HUES6 (cell line): ENCODE results near the gene MAPK13.
"Not testable (repeated sequence)": the region's sequence is repeated elsewhere in the genome, so short reads cannot be mapped to it uniquely, and the experiment has no call there.

Source experiments
- H3K27ac ChIP-seq: 2 replicates; pipeline ENCODE4 v1.7.0; 2013; ENCODE audit warnings: low read depth, mild to moderate bottlenecking, low read length, inconsistent platforms
- H3K27me3 ChIP-seq: 2 replicates; pipeline ENCODE4 v1.6.1; 2013; ENCODE audit warnings: low read length; ENCODE audit not compliant: control insufficient read depth, insufficient read depth
- H3K36me3 ChIP-seq: 2 replicates; pipeline ENCODE4 v1.6.1; 2013; ENCODE audit warnings: low read length; ENCODE audit not compliant: control insufficient read depth, insufficient read depth
- H3K4me1 ChIP-seq: 2 replicates; pipeline ENCODE4 v1.6.1; 2013; ENCODE audit warnings: low read length; ENCODE audit not compliant: control insufficient read depth, insufficient read depth
- H3K4me3 ChIP-seq: 2 replicates; pipeline ENCODE4 v1.5.1; 2013; ENCODE audit warnings: low read depth, low read length
- H3K9ac ChIP-seq: one replicate; pipeline ENCODE4 v1.6.1; 2013; ENCODE audit warnings: mild to moderate bottlenecking, low read length
- H3K9me3 ChIP-seq: 2 replicates; pipeline ENCODE4 v1.6.1; 2013; ENCODE audit warnings: low read depth, low read length; ENCODE audit not compliant: control insufficient read depth, insufficient read depth

Gene MAPK13

DNA sequence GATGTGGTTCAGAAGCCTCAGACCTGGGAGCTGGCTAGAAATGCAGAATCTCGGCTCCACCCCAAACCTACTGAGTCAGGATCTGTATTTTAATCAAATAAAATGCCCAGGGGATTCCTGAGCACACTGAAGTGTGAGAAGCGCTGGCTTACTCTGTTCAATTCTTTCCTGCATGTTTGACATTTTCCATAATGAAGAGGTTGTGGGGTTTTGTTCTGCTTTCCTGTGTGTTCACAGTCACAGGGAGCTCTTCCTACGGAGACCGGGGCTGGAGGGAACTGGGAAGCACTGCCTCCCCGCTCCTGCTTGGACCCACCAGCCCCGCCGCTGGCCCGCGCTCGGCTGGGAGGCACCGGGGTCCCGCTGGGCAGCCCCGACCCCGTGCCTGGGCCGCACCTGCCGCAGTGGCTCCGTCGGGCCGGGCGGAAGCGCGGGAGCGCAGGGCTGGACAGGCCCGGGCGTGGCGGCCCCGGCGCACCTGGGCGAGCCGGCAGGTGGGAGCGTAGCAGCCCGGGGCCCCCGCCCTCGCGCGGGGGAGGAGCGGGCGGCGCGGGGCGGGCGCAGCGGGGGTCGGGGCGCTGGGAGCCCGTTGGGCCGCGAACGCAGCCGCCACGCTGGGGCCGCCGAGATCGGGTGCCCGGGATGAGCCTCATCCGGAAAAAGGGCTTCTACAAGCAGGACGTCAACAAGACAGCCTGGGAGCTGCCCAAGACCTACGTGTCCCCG is at the start of gene MAPK13:
TSS of gene MAPK13 (plus strand) at position 573 of the 726 bp plus-strand sequence. CDS start at position 643, 70 bp downstream.
- H3K9ac ChIP-seq, result peak within 1 kb of the TSS; percentile 35
- H3K27ac ChIP-seq, result no peak within 1 kb of the TSS
- peaks cover 34% of the 10 kb centered on the region for H3K4me1 ChIP-seq
- H3K9me3 ChIP-seq, result no peaks in the 10 kb centered on the region
- H3K27me3 ChIP-seq, result peaks cover 11% of the 10 kb centered on the region
- peak within 1 kb of the TSS; percentile 53 for H3K4me3 ChIP-seq
- H3K36me3 ChIP-seq, result no peaks in the 10 kb centered on the region

DNA sequence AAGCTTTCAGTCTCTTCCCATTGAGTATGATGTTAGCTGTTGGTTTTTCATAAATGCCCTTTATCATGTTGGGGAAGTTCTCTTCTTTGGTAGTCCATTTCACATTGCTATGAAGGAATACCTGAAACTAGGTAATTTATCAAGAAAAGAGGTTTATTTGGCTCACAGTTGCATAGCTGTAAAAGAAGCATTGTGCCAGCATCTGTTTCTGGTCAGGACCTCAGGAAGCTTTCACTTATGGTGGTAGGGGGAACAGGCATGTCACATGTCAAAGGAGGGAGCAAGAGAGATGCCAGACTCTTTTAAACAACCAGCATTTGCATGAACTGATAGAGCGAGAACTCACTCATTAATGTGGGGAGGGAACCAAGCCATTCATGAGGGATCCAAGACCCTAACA is 48.0 kb upstream of the MAPK13 start:
- no peaks in the 10 kb centered on the region for H3K27me3 ChIP-seq
- peaks cover 19% of the 10 kb centered on the region; the same call in 1 of the 2 replicates for H3K9me3 ChIP-seq
- no peak overlapping the region for H3K27ac ChIP-seq
- H3K4me3 ChIP-seq, result no peak overlapping the region
- H3K36me3 ChIP-seq, result peaks cover 68% of the 10 kb centered on the region
- H3K9ac ChIP-seq, result no peak overlapping the region
- no peaks in the 10 kb centered on the region for H3K4me1 ChIP-seq

DNA sequence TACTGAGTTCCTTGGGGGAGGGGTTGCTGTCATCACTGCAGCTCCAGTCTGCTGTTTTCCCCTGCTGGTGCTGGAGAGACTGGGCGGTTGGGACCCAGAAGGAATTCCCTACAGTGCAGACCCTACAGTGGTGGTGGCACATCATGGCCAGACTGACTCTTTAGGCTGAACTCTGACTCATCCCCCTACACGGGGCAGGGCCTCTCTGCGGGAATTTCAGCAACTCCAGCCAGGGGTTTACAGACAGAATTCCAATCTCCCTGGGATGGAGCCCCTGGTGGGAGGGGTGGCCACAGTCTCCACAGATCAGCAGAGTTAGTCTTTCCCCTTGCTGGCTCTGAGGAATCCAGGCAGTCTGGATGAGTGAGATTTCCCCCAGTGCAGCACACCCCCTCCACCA is 46.9 kb upstream of the MAPK13 start:
- no peaks in the 10 kb centered on the region for H3K27me3 ChIP-seq
- no peak overlapping the region for H3K4me3 ChIP-seq
- H3K36me3 ChIP-seq, result peaks cover 58% of the 10 kb centered on the region
- H3K9ac ChIP-seq, result no peak overlapping the region
- H3K27ac ChIP-seq, result no peak overlapping the region
- H3K4me1 ChIP-seq, result no peaks in the 10 kb centered on the region
- peaks cover 19% of the 10 kb centered on the region; the same call in 1 of the 2 replicates for H3K9me3 ChIP-seq

DNA sequence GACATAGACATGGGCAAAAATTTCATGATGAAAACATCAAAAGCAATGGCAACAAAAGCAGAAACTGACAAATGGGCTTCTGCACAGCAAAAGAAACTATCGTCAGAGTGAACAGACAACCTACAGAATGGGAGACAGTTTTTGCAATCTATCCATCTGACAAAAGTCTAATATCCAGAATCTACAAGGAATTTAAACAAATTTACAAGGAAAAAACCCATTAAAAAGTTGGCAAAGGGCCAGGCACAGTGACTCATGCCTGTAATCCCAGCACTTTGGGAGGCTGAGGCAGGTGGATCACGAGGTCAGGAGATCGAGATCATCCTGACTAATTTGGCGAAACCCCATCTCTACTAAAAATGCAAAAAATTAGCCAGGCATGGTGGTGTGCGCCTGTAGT is 42.1 kb upstream of the MAPK13 start:
- H3K27ac ChIP-seq, H3K9me3 ChIP-seq, H3K4me3 ChIP-seq, H3K27me3 ChIP-seq, H3K9ac ChIP-seq, H3K4me1 ChIP-seq: not testable (repeated sequence)
- H3K36me3 ChIP-seq, result peaks cover 27% of the 10 kb centered on the region

DNA sequence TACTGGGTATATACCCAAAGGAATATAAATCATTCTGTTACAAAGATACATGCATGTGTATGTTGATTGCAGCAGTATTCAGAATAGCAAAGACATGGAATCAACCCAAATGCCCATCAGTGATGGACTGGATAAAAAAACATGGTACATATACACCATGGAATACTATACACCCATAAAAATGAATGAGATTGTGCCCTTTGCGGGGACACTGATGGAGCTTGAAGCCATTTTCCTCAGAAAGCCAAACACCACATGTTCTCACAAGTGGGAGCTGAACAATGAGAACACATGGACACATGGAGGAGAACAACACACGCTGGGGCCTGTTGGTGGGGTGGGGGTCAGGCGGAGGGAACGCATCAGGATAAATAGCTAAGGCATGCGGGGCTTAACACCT is 41.3 kb upstream of the MAPK13 start:
- Histone ChIP-seq H3K27ac (no peak overlapping the region), H3K4me1 (no peaks in the 10 kb centered on the region), H3K9me3 (peaks cover 9% of the 10 kb centered on the region; the same call in 1 of the 2 replicates), H3K4me3 (no peak overlapping the region), H3K36me3 (peaks cover 18% of the 10 kb centered on the region), H3K9ac (no peak overlapping the region), H3K27me3 (no peaks in the 10 kb centered on the region)

DNA sequence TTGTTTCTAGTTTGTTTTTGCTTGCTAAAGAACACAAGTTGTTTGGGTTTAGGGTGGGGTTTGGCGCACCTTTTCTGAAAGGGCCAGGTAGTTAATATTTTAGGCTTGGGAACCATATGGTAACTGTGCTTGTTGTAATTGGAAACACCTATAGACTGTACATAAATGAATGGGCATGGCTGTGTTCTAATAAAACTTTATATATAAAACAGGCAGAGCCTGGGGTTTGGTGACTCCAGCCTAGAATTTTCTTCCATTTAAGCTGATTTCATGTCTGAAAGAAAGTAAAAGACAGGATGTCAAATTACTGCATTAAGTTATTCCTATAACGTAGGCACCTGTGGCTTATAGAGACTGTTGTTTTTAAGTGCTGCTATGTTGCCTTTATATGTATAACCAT is 36.1 kb upstream of the MAPK13 start:
- Histone ChIP-seq H3K9me3 (no peaks in the 10 kb centered on the region), H3K9ac (no peak overlapping the region), H3K27ac (no peak overlapping the region), H3K4me3 (no peak overlapping the region), H3K4me1 (peaks cover 12% of the 10 kb centered on the region), H3K36me3 (peaks cover 29% of the 10 kb centered on the region), H3K27me3 (no peaks in the 10 kb centered on the region)

DNA sequence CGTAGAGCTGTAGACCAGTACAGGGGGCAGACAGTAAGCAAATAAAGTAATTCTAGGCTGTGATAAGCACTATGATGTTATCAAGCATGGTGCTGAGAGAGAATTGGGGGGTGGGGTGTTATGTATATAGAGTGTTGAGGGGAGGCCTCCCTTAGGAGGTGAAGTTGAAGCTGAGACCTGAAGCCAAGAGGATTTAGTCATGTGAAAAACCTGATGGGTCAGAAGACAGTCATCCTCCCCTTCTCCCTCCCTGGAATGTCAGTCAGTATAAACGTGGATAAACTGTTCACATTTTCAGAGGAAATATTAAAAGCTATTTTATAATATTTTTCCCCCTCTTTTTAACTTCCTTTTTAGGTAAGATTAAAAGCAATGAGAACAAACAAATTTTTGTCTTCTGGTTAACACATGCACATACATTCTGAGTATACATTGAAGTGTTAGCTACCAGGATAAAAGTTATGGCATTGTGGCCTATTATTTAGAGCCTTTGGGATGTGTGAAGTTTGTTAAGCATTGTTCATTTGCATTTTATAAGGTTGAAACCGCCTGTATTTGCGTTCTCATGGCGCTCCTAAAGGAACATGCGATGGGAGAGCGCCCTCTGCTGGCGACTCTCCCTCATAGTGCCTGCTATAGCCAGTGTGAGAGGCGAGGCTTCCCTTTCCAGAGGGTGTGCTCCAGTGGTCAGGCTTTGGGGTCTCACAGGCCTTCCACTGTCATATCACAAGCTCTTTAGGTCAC is 35.4 kb upstream of the MAPK13 start:
- Histone ChIP-seq H3K36me3 (peaks cover 29% of the 10 kb centered on the region), H3K27ac (no peak overlapping the region), H3K9me3 (no peaks in the 10 kb centered on the region)

DNA sequence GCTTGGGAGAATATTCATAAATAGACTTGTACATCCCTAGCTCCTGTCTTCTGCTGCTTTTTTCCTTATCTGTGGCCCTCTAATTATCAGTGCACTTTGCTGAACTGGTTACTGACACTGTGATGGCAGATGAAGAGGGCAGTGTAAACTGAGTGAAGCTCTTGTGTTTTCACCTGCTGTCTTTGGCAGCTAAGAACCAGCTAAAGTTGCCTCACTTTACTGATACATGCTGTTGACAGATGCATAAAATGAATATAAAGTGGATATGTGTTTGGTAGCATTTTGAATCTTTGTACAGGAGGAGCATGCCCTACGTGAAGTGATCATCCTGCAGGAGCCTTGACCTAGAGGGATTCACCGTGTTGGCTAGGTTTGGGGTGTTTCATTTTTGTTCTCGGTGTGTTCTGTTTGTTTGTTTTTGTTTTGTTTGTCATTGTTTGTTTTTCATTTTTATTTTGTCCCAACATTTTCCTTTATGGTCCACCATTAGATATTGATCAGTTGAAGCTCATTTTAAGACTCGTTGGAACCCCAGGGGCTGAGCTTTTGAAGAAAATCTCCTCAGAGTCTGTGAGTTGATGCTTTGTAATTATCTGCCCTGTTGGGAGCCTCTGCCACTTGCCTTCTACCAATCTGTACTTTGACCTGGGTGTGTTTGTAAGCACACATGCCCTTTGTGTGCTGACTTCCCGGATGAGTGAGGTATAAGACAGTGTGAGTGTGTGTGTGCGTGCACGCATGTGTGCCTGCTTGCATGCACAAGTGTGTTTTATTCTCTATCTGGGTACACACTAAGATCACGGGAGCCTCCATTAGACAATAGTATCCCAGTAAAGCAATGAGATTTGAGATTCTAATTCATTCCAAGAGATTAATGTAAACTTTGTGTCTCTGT is 34.6 kb upstream of the MAPK13 start:
- peaks cover 19% of the 10 kb centered on the region for H3K4me1 ChIP-seq
- no peak overlapping the region for H3K4me3 ChIP-seq
- H3K9ac ChIP-seq, result no peak overlapping the region
- no peak overlapping the region for H3K27ac ChIP-seq
- H3K27me3 ChIP-seq, result no peaks in the 10 kb centered on the region
- peaks cover 33% of the 10 kb centered on the region for H3K36me3 ChIP-seq
- H3K9me3 ChIP-seq, result no peaks in the 10 kb centered on the region

More for the DNA sequence above, 35.4 kb upstream of the MAPK13 start:
- Histone ChIP-seq H3K9ac (no peak overlapping the region), H3K27me3 (no peaks in the 10 kb centered on the region), H3K4me3 (no peak overlapping the region), H3K4me1 (peaks cover 19% of the 10 kb centered on the region)

DNA sequence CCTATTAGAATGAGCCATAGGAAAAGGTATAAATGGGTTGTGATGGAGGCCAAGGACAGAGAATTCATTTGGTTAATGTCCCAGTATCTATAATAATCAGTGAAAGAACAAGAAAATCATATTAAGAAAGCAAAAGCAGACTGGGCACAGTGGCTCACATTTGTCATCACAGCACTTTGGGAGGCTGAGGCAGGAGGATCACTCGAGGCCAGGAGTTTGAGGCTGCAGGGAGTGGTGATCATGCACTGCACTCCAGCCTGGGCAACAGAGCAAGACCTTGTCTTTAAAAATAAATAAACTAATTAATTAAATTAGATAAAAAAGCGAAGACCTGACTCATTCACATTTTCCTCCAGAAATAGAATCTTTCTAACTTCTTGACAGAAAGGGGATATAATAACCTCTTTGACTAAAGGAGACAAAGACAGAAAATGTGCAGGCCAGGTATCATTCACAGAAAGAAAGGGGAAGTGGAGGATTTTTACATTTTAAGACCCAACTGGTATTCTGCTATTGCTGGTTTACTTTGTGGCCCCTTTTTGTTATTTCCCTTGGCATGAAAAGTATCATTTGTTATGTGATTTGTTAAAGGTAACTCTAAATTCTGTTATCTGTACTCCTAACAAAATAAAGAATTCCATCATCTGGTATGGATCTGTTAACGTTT is 31.9 kb upstream of the MAPK13 start:
- Histone ChIP-seq H3K27ac (no peak overlapping the region), H3K9ac (no peak overlapping the region)

DNA sequence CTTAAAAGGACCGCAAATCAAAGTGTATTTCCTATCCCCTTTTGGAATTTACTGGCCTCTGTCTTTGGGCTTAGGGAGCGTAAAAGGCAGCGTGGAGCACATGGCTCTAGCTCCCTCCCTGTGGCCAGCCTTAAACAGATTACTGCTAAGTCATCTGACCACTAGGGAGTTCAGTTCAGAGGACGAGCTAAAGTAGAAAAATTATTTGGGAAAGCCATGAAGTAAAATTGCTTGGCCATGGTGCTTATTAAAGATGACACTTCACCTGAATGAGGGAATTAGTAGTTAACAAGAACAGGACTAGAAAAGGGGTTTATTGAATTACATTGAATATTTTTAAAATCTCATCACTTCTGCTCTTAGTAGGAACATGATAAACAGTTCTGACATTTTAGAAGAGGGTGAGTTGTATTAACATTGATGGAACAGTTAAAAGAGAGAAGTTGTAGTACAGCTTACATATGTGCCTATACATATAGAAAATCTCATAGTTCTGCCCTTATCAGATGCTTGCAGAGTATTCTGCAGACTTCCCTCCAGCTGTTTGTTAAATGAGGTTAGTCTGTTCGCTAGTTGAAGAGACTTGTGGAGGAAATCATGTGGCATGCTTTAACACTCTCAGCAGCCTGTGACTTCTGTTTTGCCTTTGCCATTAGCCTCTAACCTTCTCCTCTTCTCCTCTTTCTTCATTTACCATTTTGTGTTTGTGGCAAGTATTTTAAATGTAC is 31.2 kb upstream of the MAPK13 start:
- peaks cover 35% of the 10 kb centered on the region for H3K36me3 ChIP-seq
- H3K4me1 ChIP-seq, result peaks cover 19% of the 10 kb centered on the region
- H3K27ac ChIP-seq, result no peak overlapping the region
- H3K9me3 ChIP-seq, result no peaks in the 10 kb centered on the region
- H3K4me3 ChIP-seq, result no peak overlapping the region
- H3K27me3 ChIP-seq, result no peaks in the 10 kb centered on the region
- H3K9ac ChIP-seq, result no peak overlapping the region

More for the DNA sequence above, 31.9 kb upstream of the MAPK13 start:
- Histone ChIP-seq H3K27me3 (no peaks in the 10 kb centered on the region), H3K4me3 (no peak overlapping the region), H3K4me1 (peaks cover 19% of the 10 kb centered on the region), H3K9me3 (no peaks in the 10 kb centered on the region), H3K36me3 (peaks cover 29% of the 10 kb centered on the region)
